ENCODE measurements around the gene ZNF609.

GRCh38 chr15:64423970-64424369, 36.4 kb upstream of the ZNF609 start:
- TF ChIP-seq CTCF (IDR thresholded peaks at IDR 0.05) (no peak), POLR2A (IDR thresholded peaks at IDR 0.05; ENCODE audit: low read depth) (no peak), EP300 (IDR thresholded peaks at IDR 0.05) (no peak), POLR2AphosphoS5 (IDR thresholded peaks at IDR 0.05) (no peak)
